Gastrocnemius medialis (tissue), 4 donors: ENCODE results near the gene ART5. TPM values are rescaled to one million over a fixed set of nuclear protein-coding genes. Genes with fewer than 3 reads are reported as not detected.
A peak's percentile ranks its signal among the peaks of the same experiment; 100 is the strongest.

Source experiments
- ATAC-seq, 2 donors: fragments of 150-250 bp; one replicate each; pipeline ENCODE4 v1.9.1; 2016
- DNase-seq, 2 donors: peaks; one replicate each; pipeline ENCODE4 v3.0.0-alpha.2; 2019
- H3K27ac ChIP-seq, 4 donors: fragments of 200-600 bp; sonication (generic); 1 replicate in 1 of 4; 2 replicates in 3 of 4; pipeline ENCODE4 v1.5.1; 2016 to 2018; ENCODE audit warnings: mild to moderate bottlenecking in 2 of 4, moderate library complexity in 1 of 4
- H3K27me3 ChIP-seq, 3 donors: fragments of 200-600 bp; sonication (generic) in 2 of 3; 1 replicate in 1 of 3; 2 replicates in 2 of 3; pipeline versions ENCODE4 v1.5.1 to v1.6.0; 2016 to 2019; ENCODE audit warnings: mild to moderate bottlenecking in 1 of 3, moderate library complexity in 1 of 3
- H3K36me3 ChIP-seq, 2 donors: fragments of 200-600 bp; sonication (generic) in 1 of 2; one replicate each; pipeline ENCODE4 v1.5.1; 2017 to 2018
- H3K4me1 ChIP-seq, 2 donors: fragments of 200-600 bp; sonication (generic) in 1 of 2; one replicate each; pipeline ENCODE4 v1.5.1; 2016 to 2017; ENCODE audit warnings: mild to moderate bottlenecking in 2 of 2
- H3K4me3 ChIP-seq, 4 donors: fragments of 200-600 bp; sonication (generic) in 3 of 4; 1 replicate in 1 of 4; 2 replicates in 3 of 4; pipeline ENCODE4 v1.5.1; 2016 to 2019; ENCODE audit warnings: mild to moderate bottlenecking in 2 of 4
- H3K9me3 ChIP-seq, 3 donors: fragments of 200-600 bp; sonication (generic) in 2 of 3; 1 replicate in 1 of 3; 2 replicates in 2 of 3; pipeline ENCODE4 v1.5.1; 2016 to 2019
- POLR2A ChIP-seq, 2 donors: fragments of 450-650 bp; IDR thresholded peaks; one replicate each; pipeline ENCODE4 v1.6.1; 2017; ENCODE audit warnings: antibody characterized with exemption in 2 of 2, mild to moderate bottlenecking in 2 of 2, moderate library complexity in 2 of 2
- in situ Hi-C, 4 donors: fragments of 200-750 bp; cut with MboI; loops; one replicate each; pipeline versions ENCODE4 v1.15.0 to v1.8.0; 2017; ENCODE audit warnings: low sequenced_read_pairs in 4 of 4
- intact Hi-C: fragments of 100-400 bp; cut with DNase I; formaldehyde crosslinking; loops from one replicate; pipeline ENCODE4 v1.15.1; 2023; ENCODE audit warnings: low total_unique reads
- total RNA-seq, 4 donors: library from RNA; depleted of rRNA; stranded (reverse); fragments of >200 nt; gene quantifications; one replicate each; pipeline versions ENCODE4 v1.1.0 to v1.2.3, GENCODE V29; 2016
- TF ChIP-seq, protein P1 (sequence below), 5 experiments: fragments of 450-650 bp in 3 of 5; fragments of 200-600 bp in 2 of 5; sonication (generic) in 2 of 5; IDR thresholded peaks in 4 of 5; conservative IDR thresholded peaks in 1 of 5; 1 replicate in 4 of 5; 2 replicates in 1 of 5; pipeline ENCODE4 v1.5.1; 2016 to 2019; ENCODE audit warnings: antibody characterized with exemption in 5 of 5, mild to moderate bottlenecking in 3 of 5, moderate library complexity in 3 of 5

Gene ART5
- total RNA-seq, 4 donors from 2014 or later = 1.1 to 8.5 (median 2.2) TPM

GRCh38 chr11:3613998-3614741 is 27.6 kb downstream of the ART5 start:
- H3K4me3 ChIP-seq = peak overlapping the region; percentile 31 to 48 (median 41)
- ATAC-seq (peak; percentile 90), DNase-seq (peak; percentile 79 to 86)
- TF ChIP-seq, protein P1, sequence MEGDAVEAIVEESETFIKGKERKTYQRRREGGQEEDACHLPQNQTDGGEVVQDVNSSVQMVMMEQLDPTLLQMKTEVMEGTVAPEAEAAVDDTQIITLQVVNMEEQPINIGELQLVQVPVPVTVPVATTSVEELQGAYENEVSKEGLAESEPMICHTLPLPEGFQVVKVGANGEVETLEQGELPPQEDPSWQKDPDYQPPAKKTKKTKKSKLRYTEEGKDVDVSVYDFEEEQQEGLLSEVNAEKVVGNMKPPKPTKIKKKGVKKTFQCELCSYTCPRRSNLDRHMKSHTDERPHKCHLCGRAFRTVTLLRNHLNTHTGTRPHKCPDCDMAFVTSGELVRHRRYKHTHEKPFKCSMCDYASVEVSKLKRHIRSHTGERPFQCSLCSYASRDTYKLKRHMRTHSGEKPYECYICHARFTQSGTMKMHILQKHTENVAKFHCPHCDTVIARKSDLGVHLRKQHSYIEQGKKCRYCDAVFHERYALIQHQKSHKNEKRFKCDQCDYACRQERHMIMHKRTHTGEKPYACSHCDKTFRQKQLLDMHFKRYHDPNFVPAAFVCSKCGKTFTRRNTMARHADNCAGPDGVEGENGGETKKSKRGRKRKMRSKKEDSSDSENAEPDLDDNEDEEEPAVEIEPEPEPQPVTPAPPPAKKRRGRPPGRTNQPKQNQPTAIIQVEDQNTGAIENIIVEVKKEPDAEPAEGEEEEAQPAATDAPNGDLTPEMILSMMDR (IDR thresholded peaks at IDR 0.05 in 4 of 5, conservative IDR thresholded peaks at IDR 0.05 in 1 of 5) = no peak
- peak in 1 of 2 donors; percentile 58 for TF ChIP-seq POLR2A (IDR thresholded peaks at IDR 0.05)
- H3K27ac ChIP-seq = peak overlapping the region; percentile 91 to 99 (median 94)
- H3K27me3 ChIP-seq = no peaks in the 10 kb centered on the region
- intact Hi-C loops (loop anchor here (1.0 to 10.0 kb wide), 3 partner anchors 28 to 569 kb away; partner anchors contain the start of gene NUP98), in situ Hi-C loops (no loop called here)
- no peaks in the 10 kb centered on the region for H3K36me3 ChIP-seq
- peaks cover 19 to 27% of the 10 kb centered on the region in 2 donors for H3K4me1 ChIP-seq
- H3K9me3 ChIP-seq = no peaks in the 10 kb centered on the region

GRCh38 chr11:3611976-3612678 is 29.7 kb downstream of the ART5 start:
- TF ChIP-seq, protein P1 (IDR thresholded peaks at IDR 0.05 in 4 of 5, conservative IDR thresholded peaks at IDR 0.05 in 1 of 5) = no peak
- no peak for TF ChIP-seq POLR2A (IDR thresholded peaks at IDR 0.05)
- Histone ChIP-seq H3K9me3 (no peaks in the 10 kb centered on the region), H3K36me3 (no peaks in the 10 kb centered on the region), H3K4me1 (peaks cover 19 to 27% of the 10 kb centered on the region in 2 donors), H3K4me3 (no peak overlapping the region), H3K27me3 (no peaks in the 10 kb centered on the region), H3K27ac (no peak overlapping the region)
- in situ Hi-C loops = no loop called here
- DNase-seq = no peak
- ATAC-seq = no peak
- intact Hi-C loops = loop anchor here (10.0 kb wide), 2 partner anchors 183 to 567 kb away; partner anchors contain the start of gene NUP98

DNA sequence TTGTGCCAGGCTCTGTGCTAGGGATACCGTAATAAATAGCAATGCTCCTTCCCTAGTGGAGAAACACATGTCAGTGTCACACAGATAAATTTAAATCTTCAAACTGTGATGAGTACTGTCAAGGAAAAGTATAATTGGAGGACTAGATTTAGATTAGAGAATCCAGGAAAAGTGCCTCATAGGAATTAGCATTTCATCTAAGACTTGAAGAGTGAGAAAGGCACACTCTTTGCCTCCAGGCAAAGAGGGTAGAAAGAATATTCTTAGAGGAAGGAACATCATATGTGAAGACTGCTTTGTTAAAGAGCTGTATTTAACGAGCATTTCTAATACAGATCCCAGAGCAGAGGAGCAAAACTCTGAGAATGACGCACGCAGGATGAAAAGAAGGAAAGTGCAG is 30.9 kb downstream of the ART5 start:
- no peak overlapping the region for H3K27ac ChIP-seq
- H3K4me1 ChIP-seq = peaks cover 19 to 23% of the 10 kb centered on the region in 2 donors
- no peaks in the 10 kb centered on the region for H3K36me3 ChIP-seq
- no peaks in the 10 kb centered on the region for H3K27me3 ChIP-seq
- DNase-seq (no peak), ATAC-seq (no peak)
- in situ Hi-C loops (no loop called here), intact Hi-C loops (loop anchor here (10.0 kb wide), 2 partner anchors 184 to 566 kb away; partner anchors contain the start of gene NUP98)
- H3K4me3 ChIP-seq = no peak overlapping the region
- TF ChIP-seq, protein P1 (IDR thresholded peaks at IDR 0.05 in 4 of 5, conservative IDR thresholded peaks at IDR 0.05 in 1 of 5) = no peak
- TF ChIP-seq POLR2A (IDR thresholded peaks at IDR 0.05) = no peak
- H3K9me3 ChIP-seq = no peaks in the 10 kb centered on the region

- H3K27me3 ChIP-seq = no peaks in the 10 kb centered on the region
- H3K36me3 ChIP-seq = no peaks in the 10 kb centered on the region
- no peaks in the 10 kb centered on the region for H3K9me3 ChIP-seq
- intact Hi-C loops = loop anchor here (10.0 kb wide), 2 partner anchors 185 to 565 kb away; partner anchors contain the start of gene NUP98
- ATAC-seq (no peak), DNase-seq (no peak)
- in situ Hi-C loops = no loop called here
- TF ChIP-seq, protein P1 (IDR thresholded peaks at IDR 0.05 in 4 of 5, conservative IDR thresholded peaks at IDR 0.05 in 1 of 5) = peak; percentile 64 to 89 (median 83)
- no peak for TF ChIP-seq POLR2A (IDR thresholded peaks at IDR 0.05)
- H3K27ac ChIP-seq = no peak overlapping the region
- no peak overlapping the region for H3K4me3 ChIP-seq
- peaks cover 8 to 14% of the 10 kb centered on the region in 2 donors for H3K4me1 ChIP-seq
These were observed 32.2 kb downstream of the ART5 start for GRCh38 chr11:3609416-3610265.
